GM21717 (cell line): ENCODE data around the gene MTA1.

Experiments used
- ATAC-seq: cut with Tn5 transposase; IDR thresholded peaks from one replicate; pipeline ENCODE4 v1.9.1; 2021; ENCODE audit warnings: mild to moderate bottlenecking, moderate library complexity; ENCODE audit not compliant: unreplicated experiment

Gene MTA1

GRCh38 chr14:105484069-105484996 lies 64.7 kb downstream of the MTA1 start:
- ATAC-seq: no peak

- no peak for ATAC-seq
Measured at GRCh38 chr14:105484997-105485393, 65.4 kb downstream of the MTA1 start.

GRCh38 chr14:105485739-105486162 lies 66.1 kb downstream of the MTA1 start:
- ATAC-seq: no peak

GRCh38 chr14:105486163-105486973 lies 66.7 kb downstream of the MTA1 start, which contains the start of gene CRIP1:
CRIP1 (plus strand) TSS chr14:105486886; CDS start chr14:105487260, 374 bp downstream.
- ATAC-seq: no peak

- no peak for ATAC-seq
Measured at GRCh38 chr14:105486974-105487448, 67.4 kb downstream of the MTA1 start.

GRCh38 chr14:105487449-105487985 lies 67.9 kb downstream of the MTA1 start:
- ATAC-seq: no peak

- ATAC-seq: no peak
Measured at GRCh38 chr14:105487986-105488777, 68.6 kb downstream of the MTA1 start.

GRCh38 chr14:105488781-105489541 lies 69.3 kb downstream of the MTA1 start:
- ATAC-seq: no peak

- ATAC-seq: no peak
Measured at GRCh38 chr14:105489542-105490266, 70.1 kb downstream of the MTA1 start.

GRCh38 chr14:105490267-105490571 lies 70.6 kb downstream of the MTA1 start:
- peak; percentile 2 for ATAC-seq

- ATAC-seq: peak; percentile 60
Measured at GRCh38 chr14:105490572-105491365, 71.1 kb downstream of the MTA1 start, which contains the start of gene TEDC1. TEDC1 (plus strand) TSS chr14:105491246; CDS start chr14:105491376, 130 bp downstream.

GRCh38 chr14:105491366-105491973 lies 71.8 kb downstream of the MTA1 start:
- no peak for ATAC-seq

- no peak for ATAC-seq
Measured at GRCh38 chr14:105492031-105492970, 72.7 kb downstream of the MTA1 start.

- no peak for ATAC-seq
Measured at GRCh38 chr14:105492971-105493871, 73.6 kb downstream of the MTA1 start.

GRCh38 chr14:105493921-105494605 lies 74.4 kb downstream of the MTA1 start:
- ATAC-seq: no peak
